OCI-LY7 (cell line): ENCODE results near the gene PCAT6.

Experiments used
- EZH2phosphoT487 ChIP-seq: fragments of 200-600 bp; sonication (generic); IDR thresholded peaks from 2 replicates; pipeline ENCODE4 v1.6.1; 2018; ENCODE audit warnings: low read depth, borderline replicate concordance, mild to moderate bottlenecking, mixed run types, antibody characterized with exemption, low read length, moderate library complexity, mixed read lengths
- TF ChIP-seq, protein P1 (sequence below): fragments of 200-600 bp; sonication (generic); conservative IDR thresholded peaks from 2 replicates; pipeline ENCODE4 v1.5.1; 2014; ENCODE audit warnings: mild to moderate bottlenecking, antibody characterized with exemption, low read length, moderate library complexity, mixed read lengths

DNA sequence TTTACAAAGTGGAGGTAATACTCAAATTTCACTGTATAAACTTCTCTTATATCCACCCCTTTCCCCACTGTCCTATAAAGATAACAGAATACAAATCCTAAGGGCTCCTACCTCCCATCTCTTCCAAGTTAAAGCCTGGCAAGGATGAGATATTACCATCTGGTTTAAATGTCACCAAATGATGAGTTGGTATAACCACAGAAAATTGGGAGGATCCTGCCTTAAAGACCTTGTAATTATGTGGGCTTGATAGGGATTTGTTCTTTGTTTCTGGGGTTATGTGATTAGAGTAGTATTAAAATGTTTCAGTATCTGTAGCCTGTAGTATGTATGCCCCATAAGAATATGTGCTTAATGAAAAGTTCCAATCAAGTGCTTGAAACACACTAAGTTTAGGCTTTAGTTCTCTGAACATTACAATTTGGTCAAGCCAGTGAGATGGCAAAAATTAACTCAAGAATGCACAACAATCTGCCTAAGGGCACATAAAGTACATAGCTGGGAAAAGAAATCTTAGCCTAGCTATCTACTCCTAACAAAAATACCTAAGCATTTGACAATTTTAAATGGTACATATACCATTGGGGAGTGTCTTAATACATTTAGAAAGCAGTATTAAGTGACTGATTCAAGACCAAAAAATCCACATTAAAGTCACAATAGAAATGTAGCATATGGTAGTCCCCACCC, 16.6 kb upstream of the PCAT6 start:
- TF ChIP-seq, protein P1, sequence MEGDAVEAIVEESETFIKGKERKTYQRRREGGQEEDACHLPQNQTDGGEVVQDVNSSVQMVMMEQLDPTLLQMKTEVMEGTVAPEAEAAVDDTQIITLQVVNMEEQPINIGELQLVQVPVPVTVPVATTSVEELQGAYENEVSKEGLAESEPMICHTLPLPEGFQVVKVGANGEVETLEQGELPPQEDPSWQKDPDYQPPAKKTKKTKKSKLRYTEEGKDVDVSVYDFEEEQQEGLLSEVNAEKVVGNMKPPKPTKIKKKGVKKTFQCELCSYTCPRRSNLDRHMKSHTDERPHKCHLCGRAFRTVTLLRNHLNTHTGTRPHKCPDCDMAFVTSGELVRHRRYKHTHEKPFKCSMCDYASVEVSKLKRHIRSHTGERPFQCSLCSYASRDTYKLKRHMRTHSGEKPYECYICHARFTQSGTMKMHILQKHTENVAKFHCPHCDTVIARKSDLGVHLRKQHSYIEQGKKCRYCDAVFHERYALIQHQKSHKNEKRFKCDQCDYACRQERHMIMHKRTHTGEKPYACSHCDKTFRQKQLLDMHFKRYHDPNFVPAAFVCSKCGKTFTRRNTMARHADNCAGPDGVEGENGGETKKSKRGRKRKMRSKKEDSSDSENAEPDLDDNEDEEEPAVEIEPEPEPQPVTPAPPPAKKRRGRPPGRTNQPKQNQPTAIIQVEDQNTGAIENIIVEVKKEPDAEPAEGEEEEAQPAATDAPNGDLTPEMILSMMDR, result no peak
- no peak for TF ChIP-seq EZH2phosphoT487
